Sigmoid colon (tissue), 7 donors: ENCODE results near the gene TCERG1L. TPM values are rescaled to one million over a fixed set of nuclear protein-coding genes. Genes with fewer than 3 reads are reported as not detected.

ENCODE experiments used
- DNase-seq: peaks from one replicate; pipeline ENCODE4 v3.0.0-alpha.2; 2019
- H3K27ac ChIP-seq, 4 donors: fragments of 200-600 bp; sonication (generic); one replicate each; pipeline ENCODE4 v1.5.1; 2016 to 2019; ENCODE audit warnings: mild to moderate bottlenecking in 1 of 4
- H3K27me3 ChIP-seq, 3 donors: fragments of 200-600 bp; sonication (generic); one replicate each; pipeline ENCODE4 v1.5.1; 2019; ENCODE audit warnings: mild to moderate bottlenecking in 1 of 3
- H3K36me3 ChIP-seq, 4 donors: fragments of 200-600 bp; sonication (generic); one replicate each; pipeline ENCODE4 v1.5.1; 2016 to 2019
- H3K4me1 ChIP-seq, 4 donors: fragments of 200-600 bp; sonication (generic); one replicate each; pipeline ENCODE4 v1.5.1; 2017 to 2019
- H3K4me3 ChIP-seq, 4 donors: fragments of 200-600 bp; sonication (generic); one replicate each; pipeline ENCODE4 v1.5.1; 2017 to 2019; ENCODE audit warnings: mild to moderate bottlenecking in 2 of 4, moderate library complexity in 1 of 4
- H3K9me3 ChIP-seq, 4 donors: fragments of 200-600 bp in 3 of 4; sonication (generic) in 3 of 4; one replicate each; pipeline versions ENCODE4 v1.5.1 to v1.6.1; 2013 to 2019
- EP300 ChIP-seq, 4 donors: sonication (generic); formaldehyde crosslinking; IDR thresholded peaks; one replicate each; pipeline ENCODE4 v1.6.1; 2017; ENCODE audit warnings: antibody characterized with exemption in 4 of 4
- POLR2A ChIP-seq, 2 donors: fragments of 450-650 bp; IDR thresholded peaks; one replicate each; pipeline ENCODE4 v1.6.1; 2016; ENCODE audit warnings: antibody characterized with exemption in 2 of 2, mild to moderate bottlenecking in 2 of 2, moderate library complexity in 2 of 2
- POLR2AphosphoS5 ChIP-seq, 4 donors: sonication (generic); formaldehyde crosslinking; IDR thresholded peaks; one replicate each; pipeline ENCODE4 v1.6.1; 2017; ENCODE audit warnings: antibody characterized with exemption in 4 of 4
- WGBS, 2 donors: extraction: QIAGEN DNeasy Blood & Tissue Kit; methylation state at CpG; one replicate each; pipeline ENCODE4 v1.1.7; 2013; 5-methylcytosine and 5-hydroxymethylcytosine counted together
- intact Hi-C: fragments of 100-400 bp; cut with DNase I; formaldehyde crosslinking; loops from one replicate; pipeline ENCODE4 v1.15.1; 2023
- polyA plus RNA-seq, 3 donors: library from polyadenylated mRNA; stranded (reverse); fragments of 200-250 nt; gene quantifications; one replicate each; pipeline ENCODE4 v1.2.3, GENCODE V29; 2013
- total RNA-seq, 4 donors: library from RNA; depleted of rRNA; stranded (reverse); fragments of >200 nt; gene quantifications; one replicate each; pipeline ENCODE4 v1.1.0, GENCODE V29; 2016
- TF ChIP-seq, protein P1 (sequence below), 4 experiments: fragments of 450-650 bp in 3 of 4; fragments of 200-600 bp in 1 of 4; IDR thresholded peaks; one replicate each; pipeline ENCODE4 v1.5.1; 2016 to 2019; ENCODE audit warnings: antibody characterized with exemption in 4 of 4, mild to moderate bottlenecking in 3 of 4, moderate library complexity in 2 of 4
- donor health status: healthy with polysubstance abuse.
- donor health status: Bipolar disorder and iron deficiency.
- donor health status: healthy.

Gene TCERG1L
- total and polyA plus RNA-seq, 7 donors, result under 0.01 to 0.55 (median 0.10) TPM; not detected in 4

GRCh38 chr10:131086511-131086910 lies 225.0 kb downstream of the TCERG1L start:
- TF ChIP-seq EP300 (IDR thresholded peaks at IDR 0.05) (no peak), POLR2A (IDR thresholded peaks at IDR 0.05) (no peak), POLR2AphosphoS5 (IDR thresholded peaks at IDR 0.05) (no peak)
- TF ChIP-seq, protein P1, sequence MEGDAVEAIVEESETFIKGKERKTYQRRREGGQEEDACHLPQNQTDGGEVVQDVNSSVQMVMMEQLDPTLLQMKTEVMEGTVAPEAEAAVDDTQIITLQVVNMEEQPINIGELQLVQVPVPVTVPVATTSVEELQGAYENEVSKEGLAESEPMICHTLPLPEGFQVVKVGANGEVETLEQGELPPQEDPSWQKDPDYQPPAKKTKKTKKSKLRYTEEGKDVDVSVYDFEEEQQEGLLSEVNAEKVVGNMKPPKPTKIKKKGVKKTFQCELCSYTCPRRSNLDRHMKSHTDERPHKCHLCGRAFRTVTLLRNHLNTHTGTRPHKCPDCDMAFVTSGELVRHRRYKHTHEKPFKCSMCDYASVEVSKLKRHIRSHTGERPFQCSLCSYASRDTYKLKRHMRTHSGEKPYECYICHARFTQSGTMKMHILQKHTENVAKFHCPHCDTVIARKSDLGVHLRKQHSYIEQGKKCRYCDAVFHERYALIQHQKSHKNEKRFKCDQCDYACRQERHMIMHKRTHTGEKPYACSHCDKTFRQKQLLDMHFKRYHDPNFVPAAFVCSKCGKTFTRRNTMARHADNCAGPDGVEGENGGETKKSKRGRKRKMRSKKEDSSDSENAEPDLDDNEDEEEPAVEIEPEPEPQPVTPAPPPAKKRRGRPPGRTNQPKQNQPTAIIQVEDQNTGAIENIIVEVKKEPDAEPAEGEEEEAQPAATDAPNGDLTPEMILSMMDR (IDR thresholded peaks at IDR 0.05), result no peak
- Histone ChIP-seq H3K27me3 (no peaks in the 10 kb centered on the region), H3K4me3 (no peak overlapping the region), H3K36me3 (no peaks in the 10 kb centered on the region), H3K27ac (no peak overlapping the region), H3K9me3 (no peaks in the 10 kb centered on the region), H3K4me1 (no peaks in the 10 kb centered on the region)
- DNase-seq, result peak; percentile 32
- intact Hi-C loops, result no loop called here
- WGBS, 2 donors, result 70 to 87% methylated on average over 5 of the region's 5 CpGs

- TF ChIP-seq EP300 (IDR thresholded peaks at IDR 0.05) (no peak), POLR2A (IDR thresholded peaks at IDR 0.05) (no peak), POLR2AphosphoS5 (IDR thresholded peaks at IDR 0.05) (no peak)
- TF ChIP-seq, protein P1 (IDR thresholded peaks at IDR 0.05), result no peak
- H3K36me3 ChIP-seq, result no peaks in the 10 kb centered on the region
- DNase-seq, result no peak
- H3K4me3 ChIP-seq, result no peak overlapping the region
- WGBS, 2 donors, result 48 to 75% methylated on average over 6 of the region's 6 CpGs
- H3K27me3 ChIP-seq, result no peaks in the 10 kb centered on the region
- intact Hi-C loops, result no loop called here
- H3K4me1 ChIP-seq, result no peaks in the 10 kb centered on the region
- no peaks in the 10 kb centered on the region for H3K9me3 ChIP-seq
- no peak overlapping the region for H3K27ac ChIP-seq
Observed at GRCh38 chr10:131086094-131086493, 225.4 kb downstream of the TCERG1L start.

DNA sequence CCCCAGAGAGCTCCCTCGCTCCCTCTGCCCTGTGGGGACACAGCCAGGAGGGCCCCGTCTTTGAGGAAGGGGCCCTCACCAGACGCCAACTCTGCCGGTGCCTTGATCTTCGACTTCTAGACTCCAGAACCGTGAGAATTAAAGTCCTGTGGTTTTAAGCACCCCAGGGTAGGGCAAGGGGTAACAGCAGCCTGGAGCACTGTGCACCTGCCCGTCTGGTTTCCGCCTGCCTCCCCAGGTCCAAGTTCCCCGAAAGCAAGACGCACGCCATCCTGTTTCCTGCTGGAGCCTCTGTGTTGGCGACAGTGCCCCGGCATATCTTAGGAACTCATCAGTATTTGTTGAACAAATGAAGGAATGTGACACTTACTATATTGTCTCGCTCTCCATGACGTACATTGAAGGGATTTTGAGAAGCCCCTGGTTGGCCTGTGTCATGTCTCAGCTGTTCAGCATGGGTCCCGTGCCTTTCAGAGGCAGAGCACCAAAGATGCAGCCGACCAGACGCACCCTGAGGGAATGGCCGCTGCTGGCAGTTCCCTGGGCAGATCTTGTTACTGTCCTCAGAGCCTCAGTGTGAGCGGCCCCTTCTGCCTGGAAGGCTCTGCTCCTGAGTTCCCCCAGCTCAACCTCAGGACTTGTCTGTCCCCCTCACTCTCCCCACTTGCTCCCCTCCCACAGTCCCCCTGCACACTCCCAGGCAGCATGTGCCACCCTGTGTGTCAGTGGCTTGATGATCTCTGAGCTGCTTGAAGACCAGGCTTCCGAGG lies 226.2 kb downstream of the TCERG1L start:
- no peaks in the 10 kb centered on the region for H3K4me1 ChIP-seq
- no peak overlapping the region for H3K27ac ChIP-seq
- H3K4me3 ChIP-seq, result no peak overlapping the region
- 70 to 80% methylated on average over 21 of the region's 21 CpGs for WGBS, 2 donors
- H3K27me3 ChIP-seq, result no peaks in the 10 kb centered on the region
- peak; percentile 33 for DNase-seq
- H3K36me3 ChIP-seq, result no peaks in the 10 kb centered on the region
- intact Hi-C loops, result no loop called here
- no peaks in the 10 kb centered on the region for H3K9me3 ChIP-seq
- TF ChIP-seq EP300 (IDR thresholded peaks at IDR 0.05), result no peak
- TF ChIP-seq, protein P1 (IDR thresholded peaks at IDR 0.05), result no peak

GRCh38 chr10:131084791-131085090 lies 226.8 kb downstream of the TCERG1L start:
- H3K4me1 ChIP-seq, result no peaks in the 10 kb centered on the region
- intact Hi-C loops, result no loop called here
- DNase-seq, result no peak
- no peaks in the 10 kb centered on the region for H3K36me3 ChIP-seq
- 84 to 87% methylated on average over 14 of the region's 14 CpGs for WGBS, 2 donors
- no peak overlapping the region for H3K27ac ChIP-seq
- no peaks in the 10 kb centered on the region for H3K9me3 ChIP-seq
- no peak overlapping the region for H3K4me3 ChIP-seq
- H3K27me3 ChIP-seq, result no peaks in the 10 kb centered on the region
- TF ChIP-seq POLR2AphosphoS5 (IDR thresholded peaks at IDR 0.05), result no peak
- no peak for TF ChIP-seq POLR2A (IDR thresholded peaks at IDR 0.05)
- TF ChIP-seq, protein P1 (IDR thresholded peaks at IDR 0.05), result no peak
- no peak for TF ChIP-seq EP300 (IDR thresholded peaks at IDR 0.05)
